HG03442 (cell line): ENCODE results near the gene LUZP2.

Experiments used
- ATAC-seq: cut with Tn5 transposase; IDR thresholded peaks from one replicate; pipeline ENCODE4 v1.9.1; 2021; ENCODE audit warnings: mild to moderate bottlenecking, moderate library complexity; ENCODE audit not compliant: unreplicated experiment

Gene LUZP2

GRCh38 chr11:24805671-24806070 is 308.8 kb downstream of the LUZP2 start:
- no peak for ATAC-seq

- no peak for ATAC-seq
These were observed 311.3 kb downstream of the LUZP2 start for GRCh38 chr11:24808173-24808572.

GRCh38 chr11:24819006-24819405 is 322.2 kb downstream of the LUZP2 start:
- ATAC-seq, result no peak

GRCh38 chr11:24819863-24820434 is 323.1 kb downstream of the LUZP2 start:
- no peak for ATAC-seq

GRCh38 chr11:24820541-24820940 is 323.7 kb downstream of the LUZP2 start:
- ATAC-seq, result no peak

- ATAC-seq, result no peak
These were observed 332.2 kb downstream of the LUZP2 start for GRCh38 chr11:24828938-24829605.

- no peak for ATAC-seq
These were observed 336.7 kb downstream of the LUZP2 start for GRCh38 chr11:24833573-24833972.

GRCh38 chr11:24837112-24837511 is 340.3 kb downstream of the LUZP2 start:
- no peak for ATAC-seq

GRCh38 chr11:24842308-24842707 is 345.5 kb downstream of the LUZP2 start:
- no peak for ATAC-seq

GRCh38 chr11:24844406-24844805 is 347.6 kb downstream of the LUZP2 start:
- ATAC-seq, result no peak

- no peak for ATAC-seq
These were observed 352.0 kb downstream of the LUZP2 start for GRCh38 chr11:24848857-24849256.

GRCh38 chr11:24855951-24856350 is 359.1 kb downstream of the LUZP2 start:
- no peak for ATAC-seq

GRCh38 chr11:24859801-24860300 is 363.0 kb downstream of the LUZP2 start:
- no peak for ATAC-seq

GRCh38 chr11:24861440-24861839 is 364.6 kb downstream of the LUZP2 start:
- no peak for ATAC-seq

GRCh38 chr11:24866743-24867142 is 369.9 kb downstream of the LUZP2 start:
- ATAC-seq, result no peak

GRCh38 chr11:24870048-24870447 is 373.2 kb downstream of the LUZP2 start:
- ATAC-seq, result no peak

GRCh38 chr11:24872186-24872585 is 375.3 kb downstream of the LUZP2 start:
- no peak for ATAC-seq

- no peak for ATAC-seq
These were observed 375.9 kb downstream of the LUZP2 start for GRCh38 chr11:24872651-24873311.

GRCh38 chr11:24880962-24881361 is 384.1 kb downstream of the LUZP2 start:
- ATAC-seq, result no peak

- ATAC-seq, result no peak
These were observed 388.8 kb downstream of the LUZP2 start for GRCh38 chr11:24885580-24886173.

GRCh38 chr11:24886880-24887619 is 390.2 kb downstream of the LUZP2 start:
- ATAC-seq, result no peak
